Measurements from ENCODE around the gene CA5A.
"Not testable (repeated sequence)": the region's sequence is repeated elsewhere in the genome, so short reads cannot be mapped to it uniquely, and the experiment has no call there.

- TF ChIP-seq CTCF (IDR thresholded peaks at IDR 0.05; ENCODE audit: borderline replicate concordance, extremely low read depth, low read length, poor library complexity, severe bottlenecking); EZH2 (IDR thresholded peaks at IDR 0.05; ENCODE audit: borderline replicate concordance, low read depth, low read length, severe bottlenecking): not testable (repeated sequence)
Measured at GRCh38 chr16:87979911-87980630, 43.7 kb upstream of the CA5A start.

All from DND-41 (cell line).